Measurements from ENCODE around the gene ZNF331.

ZNF331 gene

DNA sequence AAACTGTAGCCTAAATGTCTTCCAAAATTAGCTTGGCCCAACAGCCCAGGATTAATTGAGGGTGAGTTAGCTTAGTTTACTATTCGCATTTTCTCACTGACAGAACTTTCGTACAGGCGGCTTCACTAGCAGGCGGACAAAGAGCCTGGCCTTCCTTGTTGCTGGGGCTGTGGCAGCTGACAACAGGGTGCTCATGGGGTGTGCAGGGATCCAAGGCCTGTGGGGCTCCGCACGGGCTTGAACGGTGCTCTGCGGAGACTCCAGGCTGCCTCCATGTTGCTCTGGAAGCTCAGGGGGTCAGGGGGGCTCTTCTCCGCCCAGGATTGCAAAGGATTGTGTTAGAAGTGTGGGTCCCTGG, 57.5 kb downstream of the ZNF331 start:
- TF ChIP-seq YY1 (IDR thresholded peaks at IDR 0.05; ENCODE audit: low read depth) (no peak), TCF12 (IDR thresholded peaks at IDR 0.05; ENCODE audit: low read depth) (no peak), CEBPB (IDR thresholded peaks at IDR 0.05) (no peak), ZBTB7A (IDR thresholded peaks at IDR 0.05; ENCODE audit: low read depth) (no peak), TAF1 (IDR thresholded peaks at IDR 0.05; ENCODE audit: low read depth) (no peak), EP300 (IDR thresholded peaks at IDR 0.05; ENCODE audit: borderline replicate concordance) (no peak), NFIC (IDR thresholded peaks at IDR 0.05) (no peak), FOXM1 (IDR thresholded peaks at IDR 0.05; ENCODE audit: borderline replicate concordance, low read depth) (no peak), EGR1 (IDR thresholded peaks at IDR 0.05) (no peak), TEAD4 (IDR thresholded peaks at IDR 0.05) (no peak), RAD21 (IDR thresholded peaks at IDR 0.05; ENCODE audit: low read depth) (no peak), CREB1 (IDR thresholded peaks at IDR 0.05; ENCODE audit: low read depth) (no peak)
- TF ChIP-seq, protein P1, sequence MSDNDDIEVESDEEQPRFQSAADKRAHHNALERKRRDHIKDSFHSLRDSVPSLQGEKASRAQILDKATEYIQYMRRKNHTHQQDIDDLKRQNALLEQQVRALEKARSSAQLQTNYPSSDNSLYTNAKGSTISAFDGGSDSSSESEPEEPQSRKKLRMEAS (IDR thresholded peaks at IDR 0.05), result no peak
- TF ChIP-seq, protein P2, sequence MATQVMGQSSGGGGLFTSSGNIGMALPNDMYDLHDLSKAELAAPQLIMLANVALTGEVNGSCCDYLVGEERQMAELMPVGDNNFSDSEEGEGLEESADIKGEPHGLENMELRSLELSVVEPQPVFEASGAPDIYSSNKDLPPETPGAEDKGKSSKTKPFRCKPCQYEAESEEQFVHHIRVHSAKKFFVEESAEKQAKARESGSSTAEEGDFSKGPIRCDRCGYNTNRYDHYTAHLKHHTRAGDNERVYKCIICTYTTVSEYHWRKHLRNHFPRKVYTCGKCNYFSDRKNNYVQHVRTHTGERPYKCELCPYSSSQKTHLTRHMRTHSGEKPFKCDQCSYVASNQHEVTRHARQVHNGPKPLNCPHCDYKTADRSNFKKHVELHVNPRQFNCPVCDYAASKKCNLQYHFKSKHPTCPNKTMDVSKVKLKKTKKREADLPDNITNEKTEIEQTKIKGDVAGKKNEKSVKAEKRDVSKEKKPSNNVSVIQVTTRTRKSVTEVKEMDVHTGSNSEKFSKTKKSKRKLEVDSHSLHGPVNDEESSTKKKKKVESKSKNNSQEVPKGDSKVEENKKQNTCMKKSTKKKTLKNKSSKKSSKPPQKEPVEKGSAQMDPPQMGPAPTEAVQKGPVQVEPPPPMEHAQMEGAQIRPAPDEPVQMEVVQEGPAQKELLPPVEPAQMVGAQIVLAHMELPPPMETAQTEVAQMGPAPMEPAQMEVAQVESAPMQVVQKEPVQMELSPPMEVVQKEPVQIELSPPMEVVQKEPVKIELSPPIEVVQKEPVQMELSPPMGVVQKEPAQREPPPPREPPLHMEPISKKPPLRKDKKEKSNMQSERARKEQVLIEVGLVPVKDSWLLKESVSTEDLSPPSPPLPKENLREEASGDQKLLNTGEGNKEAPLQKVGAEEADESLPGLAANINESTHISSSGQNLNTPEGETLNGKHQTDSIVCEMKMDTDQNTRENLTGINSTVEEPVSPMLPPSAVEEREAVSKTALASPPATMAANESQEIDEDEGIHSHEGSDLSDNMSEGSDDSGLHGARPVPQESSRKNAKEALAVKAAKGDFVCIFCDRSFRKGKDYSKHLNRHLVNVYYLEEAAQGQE (IDR thresholded peaks at IDR 0.05; ENCODE audit: low read depth), result no peak

DNA sequence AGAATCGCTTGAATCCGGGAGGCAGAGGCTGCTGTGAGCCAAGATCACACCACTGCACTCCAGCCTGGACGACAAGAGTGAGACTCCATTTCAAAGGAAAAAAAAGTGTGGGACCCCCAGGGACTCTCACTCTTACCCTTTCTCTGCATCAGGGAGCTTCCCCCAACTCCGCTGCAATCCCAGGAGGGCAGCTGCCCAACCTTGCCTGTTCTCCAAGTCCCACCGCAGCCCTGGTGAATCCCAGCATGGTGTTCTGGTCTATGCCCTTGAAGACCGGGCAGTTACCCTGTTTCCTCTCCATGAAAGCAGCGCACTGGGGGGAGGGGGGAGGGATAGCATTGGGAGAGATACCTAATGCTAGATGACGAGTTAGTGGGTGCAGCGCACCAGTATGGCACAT, 58.1 kb downstream of the ZNF331 start:
- TF ChIP-seq, protein P2 (IDR thresholded peaks at IDR 0.05; ENCODE audit: low read depth), result no peak
- TF ChIP-seq EGR1 (IDR thresholded peaks at IDR 0.05) (no peak), RAD21 (IDR thresholded peaks at IDR 0.05; ENCODE audit: low read depth) (no peak), CEBPB (IDR thresholded peaks at IDR 0.05) (no peak), ZBTB7A (IDR thresholded peaks at IDR 0.05; ENCODE audit: low read depth) (no peak), NFIC (IDR thresholded peaks at IDR 0.05) (no peak), CREB1 (IDR thresholded peaks at IDR 0.05; ENCODE audit: low read depth) (no peak)

DNA sequence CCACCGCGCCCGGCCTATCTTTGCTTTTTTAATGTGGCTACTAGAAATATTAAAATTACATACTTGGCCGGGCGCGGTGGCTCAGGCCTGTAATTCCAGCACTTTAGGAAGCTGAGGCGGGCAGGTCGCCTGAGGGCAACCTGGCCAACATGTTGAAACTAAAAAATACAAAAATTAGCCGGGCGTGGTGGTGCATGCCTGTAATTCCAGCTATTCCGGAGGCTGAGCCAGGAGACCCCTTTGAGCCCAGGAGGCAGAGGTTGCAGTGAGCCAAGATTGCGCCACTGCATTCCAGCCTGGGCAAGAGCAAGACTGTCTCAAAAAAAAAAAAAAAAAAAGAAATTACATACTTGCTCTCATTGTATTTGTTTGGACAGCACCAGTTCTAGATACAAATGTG, 59.1 kb downstream of the ZNF331 start:
- TF ChIP-seq CEBPB (IDR thresholded peaks at IDR 0.05), result peak; percentile 25; the same call in 1 of the 2 replicates
- no peak for TF ChIP-seq YY1 (IDR thresholded peaks at IDR 0.05; ENCODE audit: low read depth)
- TF ChIP-seq RAD21 (IDR thresholded peaks at IDR 0.05; ENCODE audit: low read depth), result no peak
- no peak for TF ChIP-seq FOXM1 (IDR thresholded peaks at IDR 0.05; ENCODE audit: borderline replicate concordance, low read depth)
- TF ChIP-seq TAF1 (IDR thresholded peaks at IDR 0.05; ENCODE audit: low read depth), result no peak
- TF ChIP-seq, protein P1 (IDR thresholded peaks at IDR 0.05), result no peak
- TF ChIP-seq TEAD4 (IDR thresholded peaks at IDR 0.05), result no peak

DNA sequence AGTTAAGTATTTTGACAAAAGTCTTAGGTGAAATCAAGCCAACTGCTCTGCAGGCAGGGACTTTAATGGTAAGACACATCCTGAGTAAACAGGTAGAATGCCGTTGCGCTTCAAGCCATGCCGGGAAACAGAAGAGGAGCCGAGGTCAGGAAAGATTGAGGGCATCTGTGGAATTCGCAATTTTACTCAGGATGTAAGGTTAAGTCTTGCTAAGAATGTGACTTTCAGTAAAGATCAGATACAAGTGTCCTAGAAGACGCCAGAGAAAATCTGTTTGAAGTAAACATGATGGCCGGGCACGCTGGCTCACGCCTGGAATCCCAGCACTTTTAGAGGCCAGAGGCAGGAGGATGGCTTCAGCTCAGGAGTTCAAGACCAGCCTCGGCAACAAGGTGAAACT, 60.4 kb downstream of the ZNF331 start:
- TF ChIP-seq EP300 (IDR thresholded peaks at IDR 0.05; ENCODE audit: borderline replicate concordance) (no peak), CREB1 (IDR thresholded peaks at IDR 0.05; ENCODE audit: low read depth) (no peak), NFIC (IDR thresholded peaks at IDR 0.05) (no peak), TEAD4 (IDR thresholded peaks at IDR 0.05) (no peak), EGR1 (IDR thresholded peaks at IDR 0.05) (no peak)
- TF ChIP-seq, protein P2 (IDR thresholded peaks at IDR 0.05; ENCODE audit: low read depth), result no peak

DNA sequence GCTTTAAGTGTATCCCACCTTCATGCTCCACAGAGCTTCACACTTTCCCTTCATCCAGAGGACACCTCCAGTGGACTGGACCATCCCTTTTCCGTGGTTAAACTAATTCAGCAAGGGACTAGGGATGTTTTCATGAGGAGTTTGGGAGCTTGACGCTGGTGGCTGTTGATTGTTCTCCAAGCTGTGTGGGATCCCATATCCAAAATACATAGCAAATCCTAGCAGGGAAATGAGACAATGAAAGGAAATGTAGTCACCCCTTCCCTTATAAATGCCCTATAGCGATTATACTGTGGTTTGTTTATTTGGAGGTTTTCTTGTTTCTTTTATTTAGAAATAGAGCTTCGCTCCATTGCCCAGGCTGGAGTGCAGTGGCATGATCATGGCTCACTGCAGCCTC, 62.3 kb downstream of the ZNF331 start:
- no peak for TF ChIP-seq ZBTB7A (IDR thresholded peaks at IDR 0.05; ENCODE audit: low read depth)
- no peak for TF ChIP-seq CEBPB (IDR thresholded peaks at IDR 0.05)
- no peak for TF ChIP-seq CREB1 (IDR thresholded peaks at IDR 0.05; ENCODE audit: low read depth)
- TF ChIP-seq, protein P2 (IDR thresholded peaks at IDR 0.05; ENCODE audit: low read depth), result no peak
